AG08395 (cell line): Measurements from ENCODE around the gene RILPL2.
"Not testable (repeated sequence)": the region's sequence is repeated elsewhere in the genome, so short reads cannot be mapped to it uniquely, and the experiment has no call there.

ENCODE experiments used
- DNase-seq: peaks from one replicate; pipeline ENCODE4 v3.0.0; 2012; ENCODE audit warnings: mixed read lengths, low spot score

The RILPL2 gene

DNA sequence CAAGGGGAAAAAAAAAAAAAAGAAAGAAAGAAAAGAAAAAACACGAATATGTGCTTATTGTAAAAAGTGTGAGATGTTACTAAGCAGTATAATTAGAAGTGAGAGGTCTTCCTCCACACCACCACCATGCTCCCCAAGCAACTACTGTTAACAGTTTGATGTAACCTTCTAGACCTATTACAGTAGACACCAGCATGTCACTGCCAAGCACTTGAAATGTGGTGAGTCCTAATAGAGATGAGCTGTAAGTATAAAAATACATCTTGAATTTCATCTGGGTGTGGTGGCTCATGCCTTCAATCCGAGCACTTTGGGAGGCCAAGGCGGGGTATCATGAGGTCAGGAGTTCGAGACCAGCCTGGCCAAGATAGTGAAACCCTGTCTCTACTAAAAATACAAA is 13.4 kb upstream of the RILPL2 start:
- no peak for DNase-seq

- DNase-seq, result no peak
Observed at GRCh38 chr12:123449249-123449733, 12.8 kb upstream of the RILPL2 start.

DNA sequence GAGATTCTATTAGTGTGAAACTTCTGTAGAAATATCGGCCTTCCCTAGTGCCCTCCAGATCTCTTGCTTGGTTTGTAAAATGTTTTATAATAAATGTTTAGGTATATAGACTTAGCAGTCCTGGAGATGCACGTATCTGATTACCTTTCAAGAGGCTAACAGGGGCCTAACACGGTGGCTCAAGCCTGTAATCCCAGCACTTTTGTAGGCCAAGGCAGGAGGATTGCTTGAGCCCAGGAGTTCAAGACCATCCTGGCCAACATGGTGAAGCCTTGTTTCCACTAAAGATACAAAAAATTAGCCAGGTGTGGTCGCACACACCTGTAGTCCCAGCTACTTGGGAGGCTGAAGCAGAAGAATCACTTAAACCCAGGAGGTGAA is 9.8 kb upstream of the RILPL2 start:
- no peak for DNase-seq

GRCh38 chr12:123445388-123446332 is 9.2 kb upstream of the RILPL2 start:
- no peak for DNase-seq

- no peak for DNase-seq
Observed at GRCh38 chr12:123444092-123445026, 7.9 kb upstream of the RILPL2 start.

DNA sequence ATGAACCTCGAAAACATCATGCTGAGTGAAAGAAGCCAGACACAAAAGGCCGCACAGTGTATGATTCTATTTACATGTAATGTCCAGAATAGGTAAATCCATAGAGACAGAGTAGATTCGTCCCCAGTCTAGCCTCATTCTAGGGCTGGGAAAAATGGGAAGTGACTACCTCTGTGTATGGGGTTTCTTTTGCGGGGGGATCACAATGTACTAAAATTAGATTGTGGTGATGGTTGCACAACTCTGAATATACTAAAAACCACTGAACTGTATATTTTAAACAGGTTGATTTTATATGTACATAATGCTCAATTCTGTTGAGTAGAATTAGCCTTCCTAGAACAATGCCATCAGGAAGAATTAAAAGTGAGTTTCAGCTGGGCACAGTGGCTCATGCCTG is 6.3 kb upstream of the RILPL2 start:
- no peak for DNase-seq

DNA sequence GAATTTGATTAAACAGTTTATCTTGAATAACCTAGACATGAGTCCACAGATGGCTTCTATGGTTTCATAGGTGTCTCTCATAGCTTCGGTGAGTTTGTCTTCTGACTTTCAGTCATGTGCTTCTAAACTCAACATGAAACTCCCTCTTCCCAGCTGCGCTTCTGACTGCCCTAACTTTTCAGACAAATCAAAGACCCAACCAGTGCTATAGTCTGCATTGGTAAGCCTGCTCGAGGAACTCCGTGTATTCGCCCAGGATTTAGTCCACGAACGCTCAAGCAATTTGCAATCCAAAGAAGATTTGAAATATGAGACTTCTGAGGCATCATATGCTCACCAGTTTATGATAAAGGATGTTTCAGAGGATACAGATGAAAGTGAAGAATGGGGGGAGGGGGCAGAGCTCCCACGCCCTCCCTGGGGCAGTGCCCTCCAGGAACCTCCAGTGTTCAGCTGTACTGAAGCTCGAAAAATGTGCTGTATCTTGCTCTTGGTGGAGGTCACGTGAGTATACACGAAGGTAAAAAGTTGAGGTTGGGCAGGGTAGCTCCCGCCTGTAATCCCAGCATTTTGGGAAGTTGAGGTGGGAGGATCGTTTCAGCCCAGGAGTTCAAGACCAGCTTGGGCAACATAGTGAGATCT is 5.2 kb upstream of the RILPL2 start:
- DNase-seq, result no peak

GRCh38 chr12:123435636-123436016 is 858 bp downstream of the RILPL2 start:
- no peak for DNase-seq

GRCh38 chr12:123433615-123434014 is 2.9 kb downstream of the RILPL2 start:
- no peak for DNase-seq

DNA sequence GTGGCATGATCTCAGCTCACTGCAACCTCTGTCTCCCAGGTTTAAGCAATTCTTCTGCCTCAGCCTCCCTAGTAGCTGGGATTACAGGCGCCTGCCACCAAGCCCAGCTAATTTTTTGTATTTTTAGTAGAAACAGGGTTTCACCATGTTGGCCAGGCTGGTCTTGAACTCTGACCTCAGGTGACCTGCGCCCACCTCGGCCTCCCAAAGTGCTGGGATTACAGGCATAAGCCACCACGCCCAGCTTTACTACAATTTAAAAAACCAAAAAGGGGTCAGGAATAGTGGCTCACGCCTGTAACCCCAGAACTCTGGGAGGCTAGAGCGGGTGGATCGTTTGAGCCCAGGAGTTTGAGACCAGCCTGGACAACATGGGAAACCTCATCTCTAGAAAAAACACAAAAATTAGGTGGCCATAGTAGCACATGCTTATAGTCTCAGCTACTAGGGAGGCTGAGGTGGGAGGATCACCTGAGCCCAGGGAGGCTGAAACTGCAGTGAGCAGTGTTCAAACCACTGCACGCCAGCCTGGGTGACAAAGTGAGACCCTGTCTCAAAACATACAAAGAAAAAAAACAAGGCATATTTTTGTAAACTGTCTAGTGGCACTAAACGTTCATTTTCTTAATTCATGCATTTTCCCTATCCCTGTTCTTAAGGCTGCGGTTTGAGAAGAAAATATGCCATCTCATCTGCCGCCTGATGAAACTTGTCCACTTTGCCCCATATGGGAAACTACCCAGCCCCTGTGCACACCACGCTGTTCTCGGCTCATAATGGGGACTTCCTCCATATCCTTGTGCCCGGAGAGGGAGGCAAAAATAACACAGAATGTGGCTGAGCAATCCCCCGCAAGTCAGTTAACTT is 4.3 kb downstream of the RILPL2 start:
- not testable (repeated sequence) for DNase-seq

DNA sequence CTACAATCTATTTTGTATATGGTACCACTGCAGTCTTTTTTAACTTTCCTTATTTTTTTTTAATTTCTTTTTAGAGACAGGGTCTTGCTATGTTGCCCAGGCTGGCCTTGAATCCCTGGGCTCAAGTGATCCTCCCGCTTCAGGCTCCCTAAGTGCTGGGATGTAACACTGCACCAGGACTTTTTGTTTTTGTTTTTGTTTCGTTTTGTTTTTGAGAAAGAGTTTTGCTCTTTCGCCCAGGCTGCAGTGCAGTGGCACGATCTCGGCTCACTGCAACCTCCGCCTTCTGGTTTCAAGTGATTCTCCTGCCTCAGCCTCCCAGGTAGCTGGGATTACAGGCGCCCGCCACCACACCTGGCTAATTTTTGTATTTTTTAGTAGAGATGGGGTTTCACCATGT is 7.4 kb downstream of the RILPL2 start:
- not testable (repeated sequence) for DNase-seq

GRCh38 chr12:123428591-123428990 is 7.9 kb downstream of the RILPL2 start:
- no peak for DNase-seq

DNA sequence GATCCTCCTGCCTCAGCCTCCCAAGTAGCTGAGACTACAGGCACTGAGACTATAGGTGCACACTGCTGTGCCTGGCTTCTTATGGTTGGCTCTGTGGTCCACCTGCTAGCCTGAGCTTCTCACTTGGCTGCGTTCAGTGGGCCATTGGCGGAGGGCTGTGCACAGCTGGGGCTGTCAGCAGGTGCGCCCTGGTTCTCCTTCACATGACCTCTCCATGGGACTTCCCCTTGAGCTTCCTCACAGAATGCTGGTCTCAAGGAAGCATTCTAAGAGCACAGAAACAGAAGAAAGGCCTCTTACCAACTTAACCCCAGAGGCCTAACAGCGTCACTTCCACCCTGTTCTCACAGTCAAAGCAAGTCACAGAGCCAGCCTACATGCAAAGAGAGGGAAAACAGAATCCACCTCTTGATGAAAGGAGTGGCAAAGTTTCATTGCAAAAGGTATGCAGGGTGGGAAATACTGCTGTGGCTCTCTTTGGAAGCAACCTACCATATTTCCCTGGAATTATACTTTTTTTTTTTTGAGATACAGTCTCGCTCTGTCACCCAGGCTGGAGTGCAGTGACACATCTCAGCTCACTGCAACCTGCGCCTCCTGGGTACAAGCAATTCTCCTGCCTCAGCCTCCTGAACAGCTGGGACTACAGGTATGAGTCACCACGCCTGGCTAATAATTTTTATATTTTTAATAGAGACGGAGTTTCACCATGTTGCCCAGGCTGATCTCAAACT is 9.3 kb downstream of the RILPL2 start:
- no peak for DNase-seq

GRCh38 chr12:123421314-123421713 is 15.2 kb downstream of the RILPL2 start:
- DNase-seq, result no peak

DNA sequence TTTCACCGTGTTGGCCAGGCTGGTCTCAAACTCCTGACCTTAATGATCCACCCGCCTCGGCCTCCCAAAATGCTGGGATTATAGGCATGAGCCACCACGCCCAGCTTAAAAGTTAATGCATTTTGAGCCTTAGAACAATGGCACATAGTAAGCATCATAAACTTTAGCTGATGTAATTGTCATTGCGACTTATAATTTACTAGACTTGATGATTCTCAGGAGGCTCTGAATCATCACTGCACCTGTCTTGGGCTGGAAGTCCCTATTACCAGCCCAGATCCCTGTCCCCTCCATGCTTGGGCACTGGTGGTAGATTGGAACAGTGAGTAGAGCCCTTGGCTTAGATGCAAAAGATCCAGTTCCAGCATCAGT is 26.5 kb downstream of the RILPL2 start:
- DNase-seq, result no peak

- DNase-seq, result not testable (repeated sequence)
Observed at GRCh38 chr12:123409284-123410040, 27.0 kb downstream of the RILPL2 start.

GRCh38 chr12:123408619-123409018 is 27.9 kb downstream of the RILPL2 start:
- DNase-seq, result not testable (repeated sequence)

- DNase-seq, result not testable (repeated sequence)
Observed at GRCh38 chr12:123407934-123408333, 28.6 kb downstream of the RILPL2 start.

- DNase-seq, result not testable (repeated sequence)
Observed at GRCh38 chr12:123407269-123407668, 29.2 kb downstream of the RILPL2 start.

- no peak for DNase-seq
Observed at GRCh38 chr12:123404581-123404980, 31.9 kb downstream of the RILPL2 start.
